Measurements from ENCODE around the gene CWC25. TPM values are rescaled to one million over a fixed set of nuclear protein-coding genes. Genes with fewer than 3 reads are reported as not detected.

The CWC25 gene
- total and polyA plus RNA-seq, 9 of the 15 experiments (the other 6 are each of a cell fraction or from before 2014, with no cell fraction given): 16.5 to 27.4 (median 23.0) TPM

GRCh38 chr17:38751808-38752307, 73.3 kb downstream of the CWC25 start (continued):
- TF ChIP-seq PREB (CRISPR knock-in tag; IDR thresholded peaks at IDR 0.05): 0 out of 2 replicates have a peak, but pooled peaks have one; percentile 71
- TF ChIP-seq HNRNPLL (IDR thresholded peaks at IDR 0.05; ENCODE audit: low read depth, low read length, poor library complexity, severe bottlenecking): peak; percentile 79
- no peak for TF ChIP-seq RBM34 (IDR thresholded peaks at IDR 0.05; ENCODE audit: borderline replicate concordance, insufficient read depth, low read length)
- TF ChIP-seq POLR3A (IDR thresholded peaks at IDR 0.05; ENCODE audit: borderline replicate concordance, extremely low read depth, insufficient read depth, insufficient read length): peak; percentile 91
- no peak for TF ChIP-seq EZH2 (IDR thresholded peaks at IDR 0.05; ENCODE audit: borderline replicate concordance, low read depth, low read length)
- TF ChIP-seq RBM14 (IDR thresholded peaks at IDR 0.05; ENCODE audit: borderline replicate concordance, insufficient read depth, low read depth, low read length): no peak
- TF ChIP-seq ESRRB (CRISPR knock-in tag; IDR thresholded peaks at IDR 0.05; ENCODE audit: borderline replicate concordance): no peak
- TF ChIP-seq ZNF274 (IDR thresholded peaks at IDR 0.05; ENCODE audit: borderline replicate concordance, low read depth, low read length): no peak
- TF ChIP-seq RBFOX2 (IDR thresholded peaks at IDR 0.05; ENCODE audit: low read depth, low read length): peak; percentile 60
- TF ChIP-seq ZNF143 (CRISPR knock-in tag; IDR thresholded peaks at IDR 0.05): no peak
- TF ChIP-seq GATAD2B (IDR thresholded peaks at IDR 0.05; ENCODE audit: borderline replicate concordance): no peak
- TF ChIP-seq MAFG (tag; conservative IDR thresholded peaks at IDR 0.05): no peak
- peak; percentile 77 for TF ChIP-seq SAP30 (IDR thresholded peaks at IDR 0.05; ENCODE audit: borderline replicate concordance, insufficient read depth, low read depth, low read length, poor library complexity, severe bottlenecking)
- TF ChIP-seq TBP (optimal IDR thresholded peaks at IDR 0.05; ENCODE audit: low read depth, low read length): peak; percentile 99
- TF ChIP-seq TBL1XR1 (IDR thresholded peaks at IDR 0.05; ENCODE audit: low read length in 2 of 2): 0 out of 4 replicates have a peak, but pooled peaks of 1 of the 2 experiments have one; percentile 30
- TF ChIP-seq MIER1 (IDR thresholded peaks at IDR 0.05; ENCODE audit: low read depth): 0 out of 2 replicates have a peak, but pooled peaks have one; percentile 14
- TF ChIP-seq MECOM (CRISPR knock-in tag; IDR thresholded peaks at IDR 0.05): 0 out of 2 replicates have a peak, but pooled peaks have one; percentile 13
- no peak for TF ChIP-seq CBX1 (IDR thresholded peaks at IDR 0.05; ENCODE audit: low read depth)
- TF ChIP-seq CBX2 (IDR thresholded peaks at IDR 0.05; ENCODE audit: insufficient read depth, low read length, poor library complexity, severe bottlenecking): no peak
- no peak for TF ChIP-seq ARID2 (IDR thresholded peaks at IDR 0.05)
- no peak for TF ChIP-seq PTRF (tag; IDR thresholded peaks at IDR 0.05)
- no peak for TF ChIP-seq ZNF197 (CRISPR knock-in tag; IDR thresholded peaks at IDR 0.05; ENCODE audit: low read depth)
- TF ChIP-seq ZNF561 (CRISPR knock-in tag; conservative IDR thresholded peaks at IDR 0.05): no peak
- TF ChIP-seq CREB1 (IDR thresholded peaks at IDR 0.05): no peak
- TF ChIP-seq CREB1 (CRISPR knock-in tag; IDR thresholded peaks at IDR 0.05): peak; percentile 14; the same call in 1 of the 2 replicates
- 0 out of 2 replicates have a peak, but pooled peaks have one; percentile 18 for TF ChIP-seq ZNF12 (CRISPR knock-in tag; IDR thresholded peaks at IDR 0.05)
- no peak for TF ChIP-seq MLLT1 (IDR thresholded peaks at IDR 0.05)
- TF ChIP-seq SMARCA4 (IDR thresholded peaks at IDR 0.05): no peak
- peak; percentile 74 for TF ChIP-seq NFRKB (IDR thresholded peaks at IDR 0.05; ENCODE audit: low read depth)

All from K562 (cell line).